ENCODE data around the gene S1PR3.

The S1PR3 gene

GRCh38 chr9:88990729-88991065 lies 571 bp upstream of the S1PR3 start:
- DNase-seq (ENCODE audit: low read depth in 1 of 2, low spot score in 1 of 2) = no peak

DNA sequence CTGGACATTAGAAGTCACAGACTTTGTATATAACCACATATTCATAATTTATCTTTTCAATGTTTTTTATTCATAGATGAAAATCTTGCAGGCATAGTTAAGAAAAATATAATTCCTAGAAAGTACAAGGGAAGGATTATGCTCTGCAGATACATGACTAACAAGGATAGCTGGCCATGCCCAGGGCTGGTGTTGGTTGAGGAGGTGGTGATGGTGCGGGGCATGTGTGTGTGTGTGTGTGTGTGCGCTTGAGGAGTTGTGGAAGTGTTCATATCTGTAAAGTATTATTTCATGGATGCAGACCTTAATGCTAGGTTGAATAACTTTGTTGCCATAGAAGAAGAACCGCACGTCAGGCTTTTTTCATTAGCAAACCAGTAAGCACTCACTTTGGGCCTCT lies 1.3 kb downstream of the S1PR3 start:
- no peak for DNase-seq (ENCODE audit: low read depth in 1 of 2, low spot score in 1 of 2)

DNA sequence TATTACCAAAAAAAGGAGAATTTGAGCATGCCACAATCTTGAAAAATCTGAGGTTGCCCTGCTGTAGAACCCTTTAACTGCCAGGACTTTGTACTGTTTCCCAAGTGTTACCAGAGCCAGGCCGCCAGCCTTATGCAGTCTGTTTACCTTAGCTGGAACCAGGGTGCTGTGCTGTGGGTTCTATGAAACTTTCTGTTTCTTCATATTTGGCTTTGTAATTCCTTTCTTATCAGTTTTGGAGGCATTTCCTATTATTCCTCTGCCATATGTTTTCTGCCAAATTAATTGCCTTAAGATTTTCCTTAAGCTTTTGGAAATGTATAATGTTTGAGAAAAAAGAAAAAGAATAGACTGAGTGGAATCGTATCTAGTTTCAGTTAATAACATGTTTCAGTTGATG lies 2.1 kb downstream of the S1PR3 start:
- no peak for DNase-seq (ENCODE audit: low read depth in 1 of 2, low spot score in 1 of 2)

- no peak for DNase-seq (ENCODE audit: low read depth in 1 of 2, low spot score in 1 of 2)
These were observed 2.7 kb downstream of the S1PR3 start for GRCh38 chr9:88993871-88994460.

DNA sequence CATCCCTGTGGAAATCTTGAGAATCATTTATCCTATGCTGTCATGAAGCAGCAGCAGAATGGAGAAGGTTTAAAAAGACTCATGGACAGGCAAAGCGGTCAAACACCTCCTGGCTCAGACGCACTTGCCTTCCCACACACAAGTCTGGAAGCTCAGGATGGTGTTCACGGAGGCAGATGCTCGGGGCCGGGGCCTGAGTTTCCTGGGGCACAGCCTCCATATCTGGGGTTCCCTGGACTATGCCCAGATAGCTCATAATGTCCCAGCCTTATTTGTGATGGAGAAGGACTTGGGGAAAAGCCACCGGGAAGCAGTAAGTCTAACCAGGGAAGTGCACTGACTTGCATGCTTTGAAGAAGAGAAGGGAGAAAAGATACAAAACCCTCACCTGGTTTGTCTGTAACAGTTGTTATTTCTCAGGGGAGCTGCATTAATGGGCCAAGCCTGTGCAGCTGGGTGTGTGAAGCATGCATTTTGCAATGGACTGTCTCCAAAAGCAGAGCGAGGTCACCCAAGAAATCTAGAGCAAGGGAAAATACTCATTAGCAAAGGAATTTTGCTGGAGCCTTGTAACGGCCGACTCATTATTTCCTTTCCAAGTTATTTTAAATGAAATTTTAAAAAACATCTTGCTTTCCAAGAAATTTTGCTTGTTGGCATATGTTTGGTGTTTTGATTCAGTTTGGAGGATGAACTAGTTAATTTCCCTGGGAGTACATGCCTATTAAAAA lies 3.4 kb downstream of the S1PR3 start:
- no peak for DNase-seq (ENCODE audit: low read depth in 1 of 2, low spot score in 1 of 2)

GRCh38 chr9:88995200-88995577 lies 3.9 kb downstream of the S1PR3 start:
- no peak for DNase-seq (ENCODE audit: low read depth in 1 of 2, low spot score in 1 of 2)

DNA sequence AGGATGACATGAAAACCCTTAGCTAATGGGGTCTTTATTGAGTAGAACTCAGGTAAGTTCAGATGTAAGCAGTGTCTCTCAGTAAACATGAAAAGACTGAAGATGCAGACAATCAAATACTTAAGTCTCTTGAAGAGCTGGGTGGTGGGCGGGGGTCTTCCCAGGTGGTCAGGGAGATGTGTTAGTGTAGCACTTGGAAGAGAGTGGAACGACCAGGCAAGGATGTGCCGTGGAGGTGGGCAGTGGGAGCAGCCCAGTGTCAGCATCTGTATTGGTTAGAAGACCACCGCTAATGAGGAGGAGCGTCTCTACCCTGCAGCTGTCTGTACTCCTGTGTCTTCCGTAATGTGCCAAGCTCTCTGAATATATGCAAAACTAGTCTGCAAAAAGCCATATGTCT lies 4.4 kb downstream of the S1PR3 start:
- no peak for DNase-seq (ENCODE audit: low read depth in 1 of 2, low spot score in 1 of 2)

GRCh38 chr9:88996046-88996920 lies 5.0 kb downstream of the S1PR3 start:
- no peak for DNase-seq (ENCODE audit: low read depth in 1 of 2, low spot score in 1 of 2)

GRCh38 chr9:88996921-88997235 lies 5.6 kb downstream of the S1PR3 start:
- no peak for DNase-seq (ENCODE audit: low read depth in 1 of 2, low spot score in 1 of 2)

GRCh38 chr9:88997646-88998045 lies 6.4 kb downstream of the S1PR3 start:
- no peak for DNase-seq (ENCODE audit: low read depth in 1 of 2, low spot score in 1 of 2)

DNA sequence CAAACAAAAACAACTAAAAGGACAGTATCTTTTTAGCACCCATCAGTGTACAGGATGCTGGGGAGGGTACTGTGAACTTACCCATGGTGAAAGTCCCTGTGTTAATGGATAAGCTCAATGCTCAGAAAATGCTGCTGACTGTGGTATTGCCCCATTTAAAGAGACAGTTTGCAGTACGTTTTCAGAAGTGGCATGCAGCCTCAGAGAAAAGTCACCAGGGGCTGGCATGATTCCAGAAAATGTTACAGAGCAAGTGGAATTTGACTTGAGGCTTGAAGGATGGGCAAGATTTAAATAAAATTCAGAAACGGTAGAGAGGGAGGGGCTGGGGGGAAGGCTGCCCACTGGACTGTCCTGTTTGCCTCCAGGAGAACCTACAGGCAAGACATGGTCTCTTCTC lies 7.2 kb downstream of the S1PR3 start:
- no peak for DNase-seq (ENCODE audit: low read depth in 1 of 2, low spot score in 1 of 2)

DNA sequence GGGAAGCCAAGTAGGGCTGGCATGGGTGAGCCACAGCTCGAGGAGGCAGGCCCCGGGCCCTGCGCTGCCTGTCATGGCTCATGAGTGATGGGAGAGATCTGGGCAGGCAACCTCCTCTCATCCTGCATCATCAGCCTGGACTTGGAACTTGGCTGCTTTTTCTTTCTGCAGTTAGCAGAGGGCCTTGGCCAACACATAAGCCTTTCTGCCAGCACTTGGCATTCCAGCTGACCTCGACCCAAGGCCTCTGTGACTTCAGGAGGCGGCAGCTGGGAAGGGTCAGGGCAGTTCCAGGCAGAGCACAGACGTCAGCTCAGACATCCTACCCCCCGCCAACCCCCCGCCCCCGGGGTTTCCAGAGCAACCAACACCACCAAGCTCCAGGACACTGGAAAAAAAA lies 7.6 kb downstream of the S1PR3 start:
- DNase-seq (ENCODE audit: low read depth in 1 of 2, low spot score in 1 of 2) = no peak

GRCh38 chr9:89000371-89000781 lies 9.1 kb downstream of the S1PR3 start:
- DNase-seq (ENCODE audit: low read depth in 1 of 2, low spot score in 1 of 2) = no peak

DNA sequence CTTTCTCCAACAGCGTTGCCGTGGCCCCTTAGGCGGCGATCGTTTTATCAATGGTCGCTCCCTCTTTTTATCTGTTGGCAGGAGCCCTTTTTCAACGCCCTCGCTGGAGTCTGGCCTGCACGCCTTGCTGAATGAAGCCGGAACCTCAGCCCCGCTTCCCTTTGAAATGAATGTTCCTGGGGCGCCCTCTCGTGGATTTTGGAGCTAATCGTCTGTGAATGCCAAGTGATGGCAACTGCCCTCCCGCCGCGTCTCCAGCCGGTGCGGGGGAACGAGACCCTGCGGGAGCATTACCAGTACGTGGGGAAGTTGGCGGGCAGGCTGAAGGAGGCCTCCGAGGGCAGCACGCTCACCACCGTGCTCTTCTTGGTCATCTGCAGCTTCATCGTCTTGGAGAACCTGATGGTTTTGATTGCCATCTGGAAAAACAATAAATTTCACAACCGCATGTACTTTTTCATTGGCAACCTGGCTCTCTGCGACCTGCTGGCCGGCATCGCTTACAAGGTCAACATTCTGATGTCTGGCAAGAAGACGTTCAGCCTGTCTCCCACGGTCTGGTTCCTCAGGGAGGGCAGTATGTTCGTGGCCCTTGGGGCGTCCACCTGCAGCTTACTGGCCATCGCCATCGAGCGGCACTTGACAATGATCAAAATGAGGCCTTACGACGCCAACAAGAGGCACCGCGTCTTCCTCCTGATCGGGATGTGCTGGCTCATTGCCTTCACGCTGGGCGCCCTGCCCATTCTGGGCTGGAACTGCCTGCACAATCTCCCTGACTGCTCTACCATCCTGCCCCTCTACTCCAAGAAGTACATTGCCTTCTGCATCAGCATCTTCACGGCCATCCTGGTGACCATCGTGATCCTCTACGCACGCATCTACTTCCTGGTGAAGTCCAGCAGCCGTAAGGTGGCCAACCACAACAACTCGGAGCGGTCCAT lies 10.0 kb downstream of the S1PR3 start:
- DNase-seq (ENCODE audit: low read depth in 1 of 2, low spot score in 1 of 2) = peak; percentile 58 to 79

DNA sequence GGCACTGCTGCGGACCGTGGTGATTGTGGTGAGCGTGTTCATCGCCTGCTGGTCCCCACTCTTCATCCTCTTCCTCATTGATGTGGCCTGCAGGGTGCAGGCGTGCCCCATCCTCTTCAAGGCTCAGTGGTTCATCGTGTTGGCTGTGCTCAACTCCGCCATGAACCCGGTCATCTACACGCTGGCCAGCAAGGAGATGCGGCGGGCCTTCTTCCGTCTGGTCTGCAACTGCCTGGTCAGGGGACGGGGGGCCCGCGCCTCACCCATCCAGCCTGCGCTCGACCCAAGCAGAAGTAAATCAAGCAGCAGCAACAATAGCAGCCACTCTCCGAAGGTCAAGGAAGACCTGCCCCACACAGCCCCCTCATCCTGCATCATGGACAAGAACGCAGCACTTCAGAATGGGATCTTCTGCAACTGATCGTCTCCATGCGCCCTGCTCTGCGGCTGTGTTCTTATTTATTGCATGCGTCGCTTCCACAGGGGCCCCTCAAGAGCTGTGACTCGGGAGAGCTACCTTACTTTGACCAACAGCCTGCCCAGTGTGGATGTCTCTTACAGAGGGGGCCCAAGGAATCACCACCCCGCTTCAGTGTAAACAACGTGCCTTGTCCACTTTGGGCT lies 10.8 kb downstream of the S1PR3 start:
- no peak for DNase-seq (ENCODE audit: low read depth in 1 of 2, low spot score in 1 of 2)

- no peak for DNase-seq (ENCODE audit: low read depth in 1 of 2, low spot score in 1 of 2)
These were observed 11.7 kb downstream of the S1PR3 start for GRCh38 chr9:89002987-89003386.

- no peak for DNase-seq (ENCODE audit: low read depth in 1 of 2, low spot score in 1 of 2)
These were observed 14.1 kb downstream of the S1PR3 start for GRCh38 chr9:89005323-89005722.

DNA sequence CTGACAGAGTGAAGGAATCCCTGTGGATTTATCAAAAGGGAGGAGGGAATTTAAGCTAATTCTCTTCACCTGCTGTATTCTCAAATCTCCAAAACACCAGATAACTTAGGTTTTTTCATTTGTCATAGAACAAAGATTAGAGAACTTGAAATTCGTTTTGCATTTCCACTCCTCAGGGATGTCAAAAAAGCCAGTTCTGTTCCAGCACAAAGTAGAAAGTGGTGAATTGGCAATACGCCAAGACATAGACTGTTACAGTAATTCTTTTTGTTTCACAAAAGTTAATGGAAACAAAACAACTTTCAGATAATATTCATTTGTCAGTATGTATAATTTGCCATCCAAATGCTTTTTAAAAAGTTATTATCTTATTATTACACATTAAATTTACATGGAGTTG lies 15.0 kb downstream of the S1PR3 start:
- DNase-seq (ENCODE audit: low read depth in 1 of 2, low spot score in 1 of 2) = no peak

GRCh38 chr9:89006996-89007967 lies 16.0 kb downstream of the S1PR3 start:
- DNase-seq (ENCODE audit: low read depth in 1 of 2, low spot score in 1 of 2) = no peak

Measured in activated CD4-positive, alpha-beta T cell treated with anti-CD3 and anti-CD28 coated beads, Interleukin-2, amount 50 U/mL, for 24 hours (primary cell).